Heart right ventricle (tissue), 16 donors: ENCODE measurements around the gene SLC2A9. TPM values are rescaled to one million over a fixed set of nuclear protein-coding genes. Genes with fewer than 3 reads are reported as not detected.

Experiments
- ATAC-seq, 8 donors: fragments of 200-7000 bp; cut with Tn5 transposase; one replicate each; pipeline ENCODE4 v1.9.1; 2020; ENCODE audit warnings: mild to moderate bottlenecking in 8 of 8, moderate library complexity in 8 of 8, moderate number of reproducible peaks in 1 of 8
- DNase-seq, 2 donors: peaks; one replicate each; pipeline ENCODE4 v3.0.0-alpha.2; 2020
- H3K27ac ChIP-seq, 10 donors: fragments of 200-600 bp; sonication (generic) in 2 of 10; one replicate each; pipeline versions ENCODE4 v1.5.0 to v1.8.0; 2020 to 2022; ENCODE audit warnings: mild to moderate bottlenecking in 3 of 10
- H3K27me3 ChIP-seq, 7 donors: fragments of 200-600 bp; one replicate each; pipeline ENCODE4 v1.8.0; 2021 to 2022; ENCODE audit warnings: mild to moderate bottlenecking in 2 of 7
- H3K36me3 ChIP-seq, 9 donors: fragments of 200-600 bp; sonication (generic) in 1 of 9; one replicate each; pipeline versions ENCODE4 v1.5.0 to v1.8.0; 2020 to 2022; ENCODE audit warnings: mild to moderate bottlenecking in 2 of 9
- H3K4me1 ChIP-seq, 9 donors: fragments of 200-600 bp; sonication (generic) in 1 of 9; one replicate each; pipeline versions ENCODE4 v1.5.0 to v1.8.0; 2020 to 2022; ENCODE audit warnings: mild to moderate bottlenecking in 4 of 9
- H3K4me3 ChIP-seq, 10 donors: fragments of 200-600 bp; sonication (generic) in 2 of 10; one replicate each; pipeline versions ENCODE4 v1.5.0 to v1.8.0; 2020 to 2022; ENCODE audit warnings: mild to moderate bottlenecking in 7 of 10, moderate library complexity in 2 of 10
- H3K9me3 ChIP-seq, 11 donors: fragments of 200-600 bp in 10 of 11; sonication (generic) in 2 of 11; one replicate each; pipeline versions ENCODE4 v1.5.0 to v1.8.0; 2013 to 2022; ENCODE audit warnings: mild to moderate bottlenecking in 2 of 11, control low read depth in 1 of 11, moderate library complexity in 1 of 11
- CTCF ChIP-seq, 9 donors: fragments of 200-600 bp; sonication (generic) in 2 of 9; IDR thresholded peaks; one replicate each; pipeline versions ENCODE4 v1.5.0 to v1.8.0; 2021 to 2022; ENCODE audit warnings: antibody characterized with exemption in 9 of 9, mild to moderate bottlenecking in 5 of 9, moderate library complexity in 1 of 9
- WGBS, 2 donors: extraction: QIAGEN DNeasy Blood & Tissue Kit; methylation state at CpG; one replicate each; pipeline ENCODE4 v1.1.7; 2013; ENCODE audit warnings: inconsistent platforms in 1 of 2; 5-methylcytosine and 5-hydroxymethylcytosine counted together
- intact Hi-C, 10 donors: fragments of 100-400 bp; cut with DNase I; formaldehyde crosslinking; loops; one replicate each; pipeline versions ENCODE4 v1.11.1 to v1.14.2; 2022
- polyA plus RNA-seq, 2 donors: library from polyadenylated mRNA; stranded (reverse); fragments of 200-250 nt; gene quantifications; one replicate each; pipeline ENCODE4 v1.2.3, GENCODE V29; 2013
- total RNA-seq, 10 donors: library from RNA; stranded (reverse); fragmentation: NEBNext Ultra II Directional in 3 of 10; extraction: Animal tissue kit (Norgen Biotek cat#: 25700) in 3 of 10; gene quantifications; one replicate each; pipeline versions ENCODE4 v1.2.1 to v1.2.4, GENCODE V29; 2021 to 2023
- donor health status: Arrhythmogenic right ventricular cardiomyopathy.
- donor health status: ischemic (EF 13 %, LVEDD 7.1; RV severe dilation, severe dysfunction).
- donor health status: healthy with polysubstance abuse.
- donor health status: DM: no; HTN: yes; CAD: no.
- donor health status: DM: no; HTN: no; CAD: no.
- donor health status: ischemic (EF 25% LVEDD 6.9; RV normal size, moderate dysfunction).
- donor health status: ischemic (EF 25% LVEDD 5.7; RV mildly dilated, moderate dysfunction).
- donor health status: healthy.
- donor health status: DM: yes; HTN: yes; CAD: no.
- donor health status: Ischemic cardiomyopathy.
- donor health status: ischemic (EF 35%, LVEDD 5.7; RV mildly dilated, moderate dysfunction).
- donor health status: nonischemic (EF 11% LVEDD 7.7; RV severe dilation, severe dysfunction).
- donor health status: DM: yes; HTN: yes; CAD: no.
- donor health status: PGD.
- donor health status: ischemic (EF 29% LVEDD 5.4; RV normal size, mild dysfunction).
- donor health status: nonischemic (EF 23%, LVEDD 6.1; RV moderate dilation, normal function).

SLC2A9 gene
- total and polyA plus RNA-seq, 12 donors: 3.1 to 10.9 (median 5.5) TPM

GRCh38 chr4:10007436-10007740 lies 13.9 kb downstream of the SLC2A9 start:
- Histone ChIP-seq H3K9me3 (no peaks in the 10 kb centered on the region), H3K4me1 (peaks cover 4 to 55% (median 40%) of the 10 kb centered on the region in 9 donors), H3K4me3 (no peak overlapping the region), H3K36me3 (no peaks in the 10 kb centered on the region), H3K27me3 (no peaks in the 10 kb centered on the region), H3K27ac (peak overlapping the region in 2 of 10 donors; percentile 56 to 76)
- no peak for TF ChIP-seq CTCF (IDR thresholded peaks at IDR 0.05)
- no peak for DNase-seq
- 91 to 92% methylated on average over 1 of the region's 1 CpG for WGBS, 2 donors
- ATAC-seq: no peak
- intact Hi-C loops: loop anchor here in 2 of 10 donors (5.0 to 10.0 kb wide), 2 partner anchors 93 to 110 kb away; no protein-coding TSS in a partner anchor

GRCh38 chr4:10006601-10007435 lies 14.5 kb downstream of the SLC2A9 start:
- H3K4me1 ChIP-seq: peaks cover 4 to 55% (median 40%) of the 10 kb centered on the region in 9 donors
- intact Hi-C loops: loop anchor here in 2 of 10 donors (5.0 to 10.0 kb wide), 2 partner anchors 92 to 110 kb away; no protein-coding TSS in a partner anchor
- no peaks in the 10 kb centered on the region for H3K9me3 ChIP-seq
- no peaks in the 10 kb centered on the region for H3K36me3 ChIP-seq
- no peaks in the 10 kb centered on the region for H3K27me3 ChIP-seq
- DNase-seq: no peak
- no peak for TF ChIP-seq CTCF (IDR thresholded peaks at IDR 0.05)
- ATAC-seq: peak in 5 of 8 donors; percentile 10 to 45 (median 27)
- WGBS, 2 donors: 74 to 75% methylated on average over 12 of the region's 12 CpGs
- H3K4me3 ChIP-seq: no peak overlapping the region
- H3K27ac ChIP-seq: peak overlapping the region in 6 of 10 donors; percentile 21 to 76 (median 45)

GRCh38 chr4:10006231-10006600 lies 15.1 kb downstream of the SLC2A9 start:
- intact Hi-C loops: loop anchor here in 2 of 10 donors (5.0 to 10.0 kb wide), 2 partner anchors 91 to 109 kb away; no protein-coding TSS in a partner anchor
- DNase-seq: peak in 1 of 2 donors; percentile 24
- 35 to 38% methylated on average over 6 of the region's 6 CpGs for WGBS, 2 donors

More at GRCh38 chr4:10006231-10006600, 15.1 kb downstream of the SLC2A9 start:
- Histone ChIP-seq H3K4me1 (peaks cover 4 to 55% (median 40%) of the 10 kb centered on the region in 9 donors), H3K9me3 (no peaks in the 10 kb centered on the region), H3K4me3 (no peak overlapping the region), H3K27ac (peak overlapping the region in 7 of 10 donors; percentile 16 to 76 (median 55)), H3K27me3 (no peaks in the 10 kb centered on the region), H3K36me3 (no peaks in the 10 kb centered on the region)
- TF ChIP-seq CTCF (IDR thresholded peaks at IDR 0.05): no peak
- peak; percentile 82 to 95 (median 87) for ATAC-seq
